HEK293 (cell line): ENCODE data around the gene NT5DC2.

ENCODE experiments used
- CTCF ChIA-PET: fragments of 350-600 bp; formaldehyde crosslinking; extraction: SDS; loops from one replicate; lab custom pipeline; 2021; ENCODE audit warnings: antibody characterized with exemption; lab: Yijun Ruan, JAX
- POLR2A ChIA-PET: fragments of 300-600 bp; formaldehyde crosslinking; extraction: SDS; loops from one replicate; lab custom pipeline; 2020; ENCODE audit warnings: antibody characterized with exemption, inconsistent platforms; lab: Yijun Ruan, JAX
- H3K27ac ChIP-seq: fragments of 200-500 bp; sonication (Bioruptor generic); 2 replicates; pipeline ENCODE4 v1.5.1; 2014; ENCODE audit warnings: low read depth, low read length, control low read depth, inconsistent platforms; ENCODE audit errors: extremely low read depth
- H3K36me3 ChIP-seq, 2 experiments: fragments of 200-500 bp in 1 of 2; sonication (Bioruptor generic) in 1 of 2; 1 replicate in 1 of 2; 2 replicates in 1 of 2; pipeline ENCODE4 v1.5.1; 2014 to 2017; ENCODE audit warnings: inconsistent platforms in 2 of 2, low read length in 2 of 2; ENCODE audit not compliant: control insufficient read depth in 2 of 2, insufficient read depth in 1 of 2
- H3K4me1 ChIP-seq: fragments of 200-500 bp; sonication (Bioruptor generic); 2 replicates; pipeline ENCODE4 v1.5.1; 2014; ENCODE audit warnings: mild to moderate bottlenecking, low read length, inconsistent platforms; ENCODE audit not compliant: control insufficient read depth, insufficient read depth
- H3K4me3 ChIP-seq: 2 replicates; pipeline ENCODE4 v1.5.1; 2011; ENCODE audit warnings: low read depth, mild to moderate bottlenecking, control low read depth, low read length, moderate library complexity
- H3K9me3 ChIP-seq: fragments of 200-500 bp; sonication (Bioruptor generic); 2 replicates; pipeline ENCODE4 v1.5.1; 2014; ENCODE audit warnings: low read depth, low read length, inconsistent platforms; ENCODE audit not compliant: control insufficient read depth, insufficient read depth
- HOXD13 ChIP-seq: sonication (generic); formaldehyde crosslinking; IDR thresholded peaks from 2 replicates; pipeline ENCODE4 v1.8.0; 2022; ENCODE audit warnings: missing genetic modification reagents, borderline replicate concordance
- IKZF3 ChIP-seq: fragments of 450-650 bp; IDR thresholded peaks from 2 replicates; pipeline ENCODE4 v1.5.0; 2018; ENCODE audit warnings: missing biosample characterization, mild to moderate bottlenecking, missing genetic modification characterization, moderate library complexity
- KLF16 ChIP-seq: fragments of 450-650 bp; formaldehyde crosslinking; IDR thresholded peaks from 2 replicates; pipeline ENCODE4 v1.5.1; 2017; ENCODE audit warnings: missing biosample characterization, missing genetic modification characterization
- KLF7 ChIP-seq: fragments of 450-650 bp; formaldehyde crosslinking; IDR thresholded peaks from 2 replicates; pipeline ENCODE4 v1.5.1; 2016; ENCODE audit warnings: missing biosample characterization, missing genetic modification characterization, borderline replicate concordance
- KLF9 ChIP-seq: fragments of 450-650 bp; formaldehyde crosslinking; IDR thresholded peaks from 2 replicates; pipeline ENCODE4 v1.5.1; 2016; ENCODE audit warnings: missing biosample characterization, missing genetic modification characterization, low read depth
- MYNN ChIP-seq: fragments of 450-650 bp; formaldehyde crosslinking; IDR thresholded peaks from 2 replicates; pipeline ENCODE4 v1.5.1; 2016; ENCODE audit warnings: missing biosample characterization, missing genetic modification characterization, borderline replicate concordance
- MZF1 ChIP-seq: fragments of 450-650 bp; formaldehyde crosslinking; IDR thresholded peaks from 2 replicates; pipeline ENCODE4 v1.5.1; 2017; ENCODE audit warnings: missing biosample characterization, missing genetic modification characterization, borderline replicate concordance
- YY2 ChIP-seq: fragments of 450-650 bp; formaldehyde crosslinking; IDR thresholded peaks from 2 replicates; pipeline ENCODE4 v1.5.1; 2016; ENCODE audit warnings: missing biosample characterization, missing genetic modification characterization
- ZBTB7A ChIP-seq: fragments of 450-650 bp; formaldehyde crosslinking; IDR thresholded peaks from 2 replicates; pipeline ENCODE4 v1.5.1; 2016; ENCODE audit warnings: low read depth, missing biosample characterization, missing genetic modification characterization
- ZEB2 ChIP-seq: fragments of 450-650 bp; formaldehyde crosslinking; IDR thresholded peaks from 2 replicates; pipeline ENCODE4 v1.5.1; 2016; ENCODE audit warnings: missing biosample characterization, missing genetic modification characterization
- ZFP69B ChIP-seq: fragments of 450-650 bp; formaldehyde crosslinking; IDR thresholded peaks from 2 replicates; pipeline ENCODE4 v1.5.1; 2016; ENCODE audit warnings: missing biosample characterization, missing genetic modification characterization
- ZNF112 ChIP-seq: fragments of 450-650 bp; formaldehyde crosslinking; IDR thresholded peaks from 2 replicates; pipeline ENCODE4 v1.5.0; 2017; ENCODE audit warnings: missing biosample characterization, missing genetic modification characterization
- ZNF169 ChIP-seq: fragments of 450-650 bp; formaldehyde crosslinking; IDR thresholded peaks from 2 replicates; pipeline ENCODE4 v1.5.1; 2016; ENCODE audit warnings: missing biosample characterization, missing genetic modification characterization
- ZNF2 ChIP-seq: fragments of 450-650 bp; formaldehyde crosslinking; IDR thresholded peaks from 2 replicates; pipeline ENCODE4 v1.5.1; 2016; ENCODE audit warnings: missing biosample characterization, missing genetic modification characterization
- ZNF266 ChIP-seq: fragments of 450-650 bp; formaldehyde crosslinking; IDR thresholded peaks from 2 replicates; pipeline ENCODE4 v1.5.1; 2016; ENCODE audit warnings: missing biosample characterization, missing genetic modification characterization, low read depth
- ZNF324 ChIP-seq: fragments of 450-650 bp; formaldehyde crosslinking; IDR thresholded peaks from 2 replicates; pipeline ENCODE4 v1.5.1; 2016; ENCODE audit warnings: missing biosample characterization, missing genetic modification characterization
- ZNF341 ChIP-seq: fragments of 450-650 bp; formaldehyde crosslinking; IDR thresholded peaks from 2 replicates; pipeline ENCODE4; 2016; ENCODE audit warnings: low read depth, missing biosample characterization, missing genetic modification characterization
- ZNF404 ChIP-seq: fragments of 450-650 bp; formaldehyde crosslinking; IDR thresholded peaks from 2 replicates; pipeline ENCODE4 v1.5.1; 2017; ENCODE audit warnings: missing biosample characterization, missing genetic modification characterization
- ZNF416 ChIP-seq: fragments of 450-650 bp; formaldehyde crosslinking; IDR thresholded peaks from 2 replicates; pipeline ENCODE4 v1.5.1; 2016; ENCODE audit warnings: missing biosample characterization, missing genetic modification characterization
- ZNF518A ChIP-seq: fragments of 450-650 bp; formaldehyde crosslinking; conservative IDR thresholded peaks from 2 replicates; pipeline ENCODE4 v1.5.1; 2016; ENCODE audit warnings: low read depth, missing biosample characterization, missing genetic modification characterization
- ZNF530 ChIP-seq: fragments of 450-650 bp; formaldehyde crosslinking; IDR thresholded peaks from 2 replicates; pipeline ENCODE4 v1.5.1; 2016; ENCODE audit warnings: low read depth, missing biosample characterization, missing genetic modification characterization
- ZNF639 ChIP-seq: fragments of 450-650 bp; formaldehyde crosslinking; IDR thresholded peaks from 2 replicates; pipeline ENCODE4 v1.5.1; 2016; ENCODE audit warnings: missing biosample characterization, missing genetic modification characterization
- ZNF677 ChIP-seq: fragments of 450-650 bp; IDR thresholded peaks from 2 replicates; pipeline ENCODE4 v1.5.0; 2018; ENCODE audit warnings: missing biosample characterization, mild to moderate bottlenecking, missing genetic modification characterization, moderate library complexity
- ZNF785 ChIP-seq: fragments of 450-650 bp; formaldehyde crosslinking; IDR thresholded peaks from 2 replicates; pipeline ENCODE4 v1.5.1; 2016; ENCODE audit warnings: missing biosample characterization, missing genetic modification characterization
- ZXDB ChIP-seq: fragments of 450-650 bp; formaldehyde crosslinking; IDR thresholded peaks from 2 replicates; pipeline ENCODE4 v1.5.1; 2016; ENCODE audit warnings: missing biosample characterization, missing genetic modification characterization
- TF ChIP-seq, protein P1 (sequence below): fragments of 450-650 bp; formaldehyde crosslinking; IDR thresholded peaks from 2 replicates; pipeline ENCODE4 v1.5.1; 2016; ENCODE audit warnings: missing biosample characterization, missing genetic modification characterization
- TF ChIP-seq, protein P2 (sequence below): fragments of 450-650 bp; formaldehyde crosslinking; IDR thresholded peaks from 2 replicates; pipeline ENCODE4 v1.5.1; 2017; ENCODE audit warnings: missing biosample characterization, missing genetic modification characterization
- TF ChIP-seq, protein P3 (sequence below): fragments of 450-650 bp; formaldehyde crosslinking; IDR thresholded peaks from 2 replicates; pipeline ENCODE4 v1.5.1; 2016; ENCODE audit warnings: missing biosample characterization, missing genetic modification characterization

The NT5DC2 gene

DNA sequence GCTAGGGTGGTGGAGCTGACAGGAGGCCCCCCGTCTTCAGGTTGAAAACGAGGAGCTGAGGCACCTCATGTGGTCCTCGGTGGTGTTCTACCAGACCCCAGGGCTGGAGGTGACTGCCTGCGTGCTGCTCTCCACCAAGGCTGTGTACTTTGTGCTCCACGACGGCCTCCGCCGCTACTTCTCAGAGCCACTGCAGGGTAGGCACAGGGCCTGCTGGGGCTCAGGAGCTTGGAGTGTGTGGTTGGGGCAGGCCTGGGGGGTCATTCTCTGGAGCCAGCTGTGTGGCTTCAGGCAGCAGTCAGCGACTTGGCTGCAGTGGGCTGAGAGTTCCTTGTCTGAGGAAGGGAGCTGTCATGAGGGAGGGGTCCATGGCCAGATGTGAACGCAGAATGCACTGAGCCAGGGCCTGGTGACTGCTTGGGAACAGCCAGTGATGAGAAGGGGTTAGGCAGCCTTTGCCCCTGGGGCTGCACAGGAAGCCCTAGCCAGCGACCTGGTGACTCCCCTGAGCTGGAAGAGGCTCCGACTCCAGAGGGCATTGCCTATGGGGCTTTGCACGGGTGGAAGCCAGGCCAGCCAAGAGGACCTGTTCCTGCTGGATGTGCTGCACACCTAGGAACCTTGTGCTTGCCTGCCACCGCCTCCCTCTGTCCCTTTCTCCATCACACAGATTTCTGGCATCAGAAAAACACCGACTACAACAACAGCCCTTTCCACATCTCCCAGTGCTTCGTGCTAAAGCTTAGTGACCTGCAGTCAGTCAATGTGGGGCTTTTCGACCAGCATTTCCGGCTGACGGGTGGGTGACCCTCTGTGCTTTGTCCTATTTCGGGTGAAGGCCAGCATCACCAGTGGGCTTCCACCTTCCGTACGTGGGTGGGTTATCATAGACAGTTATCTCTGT lies 43.4 kb downstream of the NT5DC2 start:
- H3K36me3 ChIP-seq, result peaks cover 4 to 77% of the 10 kb centered on the region in 2 experiments; a peak in 1 of 3 replicates

GRCh38 chr3:52489453-52489852 lies 44.2 kb downstream of the NT5DC2 start:
- Histone ChIP-seq H3K4me3 (no peak overlapping the region), H3K4me1 (no peaks in the 10 kb centered on the region), H3K9me3 (no peaks in the 10 kb centered on the region), H3K36me3 (peaks cover 4 to 85% of the 10 kb centered on the region in 2 experiments; a peak in 1 of 3 replicates), H3K27ac (no peak overlapping the region)
- TF ChIP-seq, protein P1, sequence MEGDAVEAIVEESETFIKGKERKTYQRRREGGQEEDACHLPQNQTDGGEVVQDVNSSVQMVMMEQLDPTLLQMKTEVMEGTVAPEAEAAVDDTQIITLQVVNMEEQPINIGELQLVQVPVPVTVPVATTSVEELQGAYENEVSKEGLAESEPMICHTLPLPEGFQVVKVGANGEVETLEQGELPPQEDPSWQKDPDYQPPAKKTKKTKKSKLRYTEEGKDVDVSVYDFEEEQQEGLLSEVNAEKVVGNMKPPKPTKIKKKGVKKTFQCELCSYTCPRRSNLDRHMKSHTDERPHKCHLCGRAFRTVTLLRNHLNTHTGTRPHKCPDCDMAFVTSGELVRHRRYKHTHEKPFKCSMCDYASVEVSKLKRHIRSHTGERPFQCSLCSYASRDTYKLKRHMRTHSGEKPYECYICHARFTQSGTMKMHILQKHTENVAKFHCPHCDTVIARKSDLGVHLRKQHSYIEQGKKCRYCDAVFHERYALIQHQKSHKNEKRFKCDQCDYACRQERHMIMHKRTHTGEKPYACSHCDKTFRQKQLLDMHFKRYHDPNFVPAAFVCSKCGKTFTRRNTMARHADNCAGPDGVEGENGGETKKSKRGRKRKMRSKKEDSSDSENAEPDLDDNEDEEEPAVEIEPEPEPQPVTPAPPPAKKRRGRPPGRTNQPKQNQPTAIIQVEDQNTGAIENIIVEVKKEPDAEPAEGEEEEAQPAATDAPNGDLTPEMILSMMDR (tag by site-specific recombination), result no peak
- TF ChIP-seq, protein P2, sequence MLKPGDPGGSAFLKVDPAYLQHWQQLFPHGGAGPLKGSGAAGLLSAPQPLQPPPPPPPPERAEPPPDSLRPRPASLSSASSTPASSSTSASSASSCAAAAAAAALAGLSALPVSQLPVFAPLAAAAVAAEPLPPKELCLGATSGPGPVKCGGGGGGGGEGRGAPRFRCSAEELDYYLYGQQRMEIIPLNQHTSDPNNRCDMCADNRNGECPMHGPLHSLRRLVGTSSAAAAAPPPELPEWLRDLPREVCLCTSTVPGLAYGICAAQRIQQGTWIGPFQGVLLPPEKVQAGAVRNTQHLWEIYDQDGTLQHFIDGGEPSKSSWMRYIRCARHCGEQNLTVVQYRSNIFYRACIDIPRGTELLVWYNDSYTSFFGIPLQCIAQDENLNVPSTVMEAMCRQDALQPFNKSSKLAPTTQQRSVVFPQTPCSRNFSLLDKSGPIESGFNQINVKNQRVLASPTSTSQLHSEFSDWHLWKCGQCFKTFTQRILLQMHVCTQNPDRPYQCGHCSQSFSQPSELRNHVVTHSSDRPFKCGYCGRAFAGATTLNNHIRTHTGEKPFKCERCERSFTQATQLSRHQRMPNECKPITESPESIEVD (tag by site-specific recombination), result no peak
- no peak for TF ChIP-seq KLF9 (tag by site-specific recombination)
- TF ChIP-seq, protein P3, sequence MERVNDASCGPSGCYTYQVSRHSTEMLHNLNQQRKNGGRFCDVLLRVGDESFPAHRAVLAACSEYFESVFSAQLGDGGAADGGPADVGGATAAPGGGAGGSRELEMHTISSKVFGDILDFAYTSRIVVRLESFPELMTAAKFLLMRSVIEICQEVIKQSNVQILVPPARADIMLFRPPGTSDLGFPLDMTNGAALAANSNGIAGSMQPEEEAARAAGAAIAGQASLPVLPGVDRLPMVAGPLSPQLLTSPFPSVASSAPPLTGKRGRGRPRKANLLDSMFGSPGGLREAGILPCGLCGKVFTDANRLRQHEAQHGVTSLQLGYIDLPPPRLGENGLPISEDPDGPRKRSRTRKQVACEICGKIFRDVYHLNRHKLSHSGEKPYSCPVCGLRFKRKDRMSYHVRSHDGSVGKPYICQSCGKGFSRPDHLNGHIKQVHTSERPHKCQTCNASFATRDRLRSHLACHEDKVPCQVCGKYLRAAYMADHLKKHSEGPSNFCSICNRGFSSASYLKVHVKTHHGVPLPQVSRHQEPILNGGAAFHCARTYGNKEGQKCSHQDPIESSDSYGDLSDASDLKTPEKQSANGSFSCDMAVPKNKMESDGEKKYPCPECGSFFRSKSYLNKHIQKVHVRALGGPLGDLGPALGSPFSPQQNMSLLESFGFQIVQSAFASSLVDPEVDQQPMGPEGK (tag by site-specific recombination), result no peak
- TF ChIP-seq ZNF2 (tag by site-specific recombination), result no peak
- no peak for TF ChIP-seq ZBTB7A
- TF ChIP-seq ZEB2 (tag by site-specific recombination), result no peak
- no peak for TF ChIP-seq ZNF324
- no peak for TF ChIP-seq ZNF112
- no peak for TF ChIP-seq ZNF404 (tag by site-specific recombination)
- TF ChIP-seq ZNF518A (tag by site-specific recombination), result no peak
- TF ChIP-seq ZXDB (tag by site-specific recombination), result no peak
- ChIA-PET POLR2A (interaction anchor here (1.1 kb wide), 1 partner anchor 9 kb away, joined by 3 read pairs; no protein-coding TSS in a partner anchor), CTCF (no interaction called here)

More for the DNA sequence above, 43.4 kb downstream of the NT5DC2 start:
- Histone ChIP-seq H3K4me1 (no peaks in the 10 kb centered on the region), H3K9me3 (no peaks in the 10 kb centered on the region), H3K4me3 (no peak overlapping the region), H3K27ac (no peak overlapping the region)
- CTCF ChIA-PET, result interaction anchor here (0.7 kb wide), 1 partner anchor 12 kb away, joined by 3 read pairs; no protein-coding TSS in a partner anchor
- POLR2A ChIA-PET, result no interaction called here
- TF ChIP-seq MZF1 (tag by site-specific recombination) (no peak), YY2 (tag by site-specific recombination) (no peak), HOXD13 (CRISPR knock-in tag) (no peak), ZNF169 (tag by site-specific recombination) (no peak), IKZF3 (tag by site-specific recombination) (no peak), KLF7 (tag by site-specific recombination) (no peak), ZNF341 (tag by site-specific recombination) (no peak), ZNF530 (no peak), ZNF677 (tag by site-specific recombination) (no peak), ZNF785 (tag by site-specific recombination) (no peak), ZNF266 (tag by site-specific recombination) (no peak), ZNF639 (tag by site-specific recombination) (no peak), ZNF416 (no peak), ZFP69B (tag by site-specific recombination) (no peak), MYNN (tag by site-specific recombination) (no peak), KLF16 (tag by site-specific recombination) (no peak)
